ENCODE data around the gene MXD1. TPM values are rescaled to one million over a fixed set of nuclear protein-coding genes. Genes with fewer than 3 reads are reported as not detected.
"Not testable (repeated sequence)": the region's sequence is repeated elsewhere in the genome, so short reads cannot be mapped to it uniquely, and the experiment has no call there.

The MXD1 gene
- total RNA-seq, 1 experiment from 2014 or later: 6.5 TPM

DNA sequence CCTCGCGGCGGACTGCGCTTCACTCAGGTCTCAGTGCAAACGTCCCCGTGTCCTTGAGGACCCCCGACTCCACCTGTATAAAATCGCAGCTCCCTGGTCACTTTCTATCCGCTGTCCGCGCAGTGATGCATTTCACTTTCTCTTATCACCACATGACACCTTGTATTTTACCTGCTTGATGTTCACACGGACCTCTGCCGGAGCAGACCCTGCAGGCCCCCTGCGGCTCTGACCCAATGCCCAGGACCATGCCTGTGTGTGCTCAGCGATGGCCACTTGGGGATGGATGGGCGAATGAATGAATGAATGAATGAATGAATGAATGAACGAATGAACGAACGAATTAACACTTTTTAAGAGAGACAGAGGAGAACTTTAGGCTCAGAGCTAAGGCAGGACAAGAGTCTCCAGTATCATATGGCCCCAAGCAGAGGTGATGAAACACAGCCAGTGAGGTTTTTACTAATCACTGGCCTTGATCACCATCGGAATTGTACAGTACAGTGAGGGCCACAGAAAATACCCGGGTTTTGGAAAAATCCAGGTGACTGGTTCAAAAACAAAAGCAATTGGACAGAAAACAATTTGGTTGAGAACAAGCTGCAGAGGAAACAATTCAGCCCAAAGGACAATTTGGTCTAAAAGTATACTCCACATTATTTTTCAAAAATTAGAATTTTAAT lies 34.2 kb downstream of the MXD1 start:
- in situ Hi-C loops (cut with HindIII; ENCODE audit: low pct_unique_long_range_greater_than_20kb, low sequenced_read_pairs): no loop called here
- Histone ChIP-seq H3K9me3 (ENCODE audit: control insufficient read depth, insufficient read depth, low read depth, low read length) (no peaks in the 10 kb centered on the region), H3K36me3 (ENCODE audit: control insufficient read depth, insufficient read depth, low read length) (no peaks in the 10 kb centered on the region), H3K27me3 (ENCODE audit: control insufficient read depth, insufficient read depth, low read length) (no peaks in the 10 kb centered on the region), H3K4me3 (ENCODE audit: low read depth in 2 of 2, low read length in 2 of 2) (no peak overlapping the region), H3K27ac (ENCODE audit: low read length) (no peak overlapping the region), H3K4me1 (ENCODE audit: control insufficient read depth, insufficient read depth, low read length) (peaks cover 23% of the 10 kb centered on the region)
- intact Hi-C loops (cut with micrococcal nuclease; ENCODE audit: unreplicated experiment): no loop called here
- TF ChIP-seq, protein P1, sequence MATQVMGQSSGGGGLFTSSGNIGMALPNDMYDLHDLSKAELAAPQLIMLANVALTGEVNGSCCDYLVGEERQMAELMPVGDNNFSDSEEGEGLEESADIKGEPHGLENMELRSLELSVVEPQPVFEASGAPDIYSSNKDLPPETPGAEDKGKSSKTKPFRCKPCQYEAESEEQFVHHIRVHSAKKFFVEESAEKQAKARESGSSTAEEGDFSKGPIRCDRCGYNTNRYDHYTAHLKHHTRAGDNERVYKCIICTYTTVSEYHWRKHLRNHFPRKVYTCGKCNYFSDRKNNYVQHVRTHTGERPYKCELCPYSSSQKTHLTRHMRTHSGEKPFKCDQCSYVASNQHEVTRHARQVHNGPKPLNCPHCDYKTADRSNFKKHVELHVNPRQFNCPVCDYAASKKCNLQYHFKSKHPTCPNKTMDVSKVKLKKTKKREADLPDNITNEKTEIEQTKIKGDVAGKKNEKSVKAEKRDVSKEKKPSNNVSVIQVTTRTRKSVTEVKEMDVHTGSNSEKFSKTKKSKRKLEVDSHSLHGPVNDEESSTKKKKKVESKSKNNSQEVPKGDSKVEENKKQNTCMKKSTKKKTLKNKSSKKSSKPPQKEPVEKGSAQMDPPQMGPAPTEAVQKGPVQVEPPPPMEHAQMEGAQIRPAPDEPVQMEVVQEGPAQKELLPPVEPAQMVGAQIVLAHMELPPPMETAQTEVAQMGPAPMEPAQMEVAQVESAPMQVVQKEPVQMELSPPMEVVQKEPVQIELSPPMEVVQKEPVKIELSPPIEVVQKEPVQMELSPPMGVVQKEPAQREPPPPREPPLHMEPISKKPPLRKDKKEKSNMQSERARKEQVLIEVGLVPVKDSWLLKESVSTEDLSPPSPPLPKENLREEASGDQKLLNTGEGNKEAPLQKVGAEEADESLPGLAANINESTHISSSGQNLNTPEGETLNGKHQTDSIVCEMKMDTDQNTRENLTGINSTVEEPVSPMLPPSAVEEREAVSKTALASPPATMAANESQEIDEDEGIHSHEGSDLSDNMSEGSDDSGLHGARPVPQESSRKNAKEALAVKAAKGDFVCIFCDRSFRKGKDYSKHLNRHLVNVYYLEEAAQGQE (IDR thresholded peaks at IDR 0.05; ENCODE audit: insufficient read depth in 1 of 2, low read depth in 2 of 2, low read length in 1 of 2): no peak
- TF ChIP-seq POLR2AphosphoS5 (IDR thresholded peaks at IDR 0.05; ENCODE audit: low read depth, low read length) (no peak), SIN3A (IDR thresholded peaks at IDR 0.05; ENCODE audit: borderline replicate concordance, insufficient read depth, low read depth, low read length) (no peak), TCF7L2 (IDR thresholded peaks at IDR 0.05; ENCODE audit: low read depth, low read length) (no peak)
- TF ChIP-seq, protein P2, sequence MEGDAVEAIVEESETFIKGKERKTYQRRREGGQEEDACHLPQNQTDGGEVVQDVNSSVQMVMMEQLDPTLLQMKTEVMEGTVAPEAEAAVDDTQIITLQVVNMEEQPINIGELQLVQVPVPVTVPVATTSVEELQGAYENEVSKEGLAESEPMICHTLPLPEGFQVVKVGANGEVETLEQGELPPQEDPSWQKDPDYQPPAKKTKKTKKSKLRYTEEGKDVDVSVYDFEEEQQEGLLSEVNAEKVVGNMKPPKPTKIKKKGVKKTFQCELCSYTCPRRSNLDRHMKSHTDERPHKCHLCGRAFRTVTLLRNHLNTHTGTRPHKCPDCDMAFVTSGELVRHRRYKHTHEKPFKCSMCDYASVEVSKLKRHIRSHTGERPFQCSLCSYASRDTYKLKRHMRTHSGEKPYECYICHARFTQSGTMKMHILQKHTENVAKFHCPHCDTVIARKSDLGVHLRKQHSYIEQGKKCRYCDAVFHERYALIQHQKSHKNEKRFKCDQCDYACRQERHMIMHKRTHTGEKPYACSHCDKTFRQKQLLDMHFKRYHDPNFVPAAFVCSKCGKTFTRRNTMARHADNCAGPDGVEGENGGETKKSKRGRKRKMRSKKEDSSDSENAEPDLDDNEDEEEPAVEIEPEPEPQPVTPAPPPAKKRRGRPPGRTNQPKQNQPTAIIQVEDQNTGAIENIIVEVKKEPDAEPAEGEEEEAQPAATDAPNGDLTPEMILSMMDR (IDR thresholded peaks at IDR 0.05): no peak
- no peak for DNase-seq (ENCODE audit: low read depth, low spot score)
- no TSS peak for BruUV-seq (replicated peaks)
- CTCF ChIA-PET: no interaction called here
- POLR2A ChIA-PET: interaction anchor here (0.6 kb wide), 1 partner anchor 34 kb away, joined by 4 read pairs; the partner anchor contains the start of gene MXD1
- no peak for ATAC-seq

DNA sequence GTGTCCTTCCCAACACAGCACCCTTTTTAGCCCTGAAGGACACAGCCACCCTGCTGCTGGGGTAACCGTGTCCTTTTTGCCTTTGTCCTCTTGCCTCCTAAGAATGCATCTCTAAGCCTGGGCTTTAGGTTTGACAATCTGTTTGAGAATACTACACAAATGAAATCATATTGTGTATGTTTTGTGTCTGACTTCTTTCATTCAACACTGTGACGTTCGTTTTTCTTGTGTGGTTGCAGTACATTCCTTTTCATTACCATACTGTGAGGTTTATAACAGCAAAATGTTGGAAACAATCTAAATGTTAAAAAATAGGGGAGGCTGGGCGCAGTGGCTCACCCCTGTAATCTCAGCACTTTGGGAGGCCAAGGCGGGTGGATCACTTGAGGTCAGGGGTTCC lies 35.3 kb downstream of the MXD1 start:
- no peaks in the 10 kb centered on the region for H3K36me3 ChIP-seq (ENCODE audit: control insufficient read depth, insufficient read depth, low read length)
- no peaks in the 10 kb centered on the region for H3K27me3 ChIP-seq (ENCODE audit: control insufficient read depth, insufficient read depth, low read length)
- no peak for ATAC-seq
- POLR2A ChIA-PET: no interaction called here
- DNase-seq (ENCODE audit: low read depth, low spot score): no peak
- H3K4me3 ChIP-seq (ENCODE audit: low read depth in 2 of 2, low read length in 2 of 2): no peak overlapping the region
- in situ Hi-C loops (cut with HindIII; ENCODE audit: low pct_unique_long_range_greater_than_20kb, low sequenced_read_pairs) (no loop called here), intact Hi-C loops (cut with micrococcal nuclease; ENCODE audit: unreplicated experiment) (no loop called here)
- TF ChIP-seq, protein P1 (IDR thresholded peaks at IDR 0.05; ENCODE audit: insufficient read depth in 1 of 2, low read depth in 2 of 2, low read length in 1 of 2): no peak
- no peak for TF ChIP-seq TCF7L2 (IDR thresholded peaks at IDR 0.05; ENCODE audit: low read depth, low read length)
- TF ChIP-seq, protein P2 (IDR thresholded peaks at IDR 0.05): no peak
- TF ChIP-seq SIN3A (IDR thresholded peaks at IDR 0.05; ENCODE audit: borderline replicate concordance, insufficient read depth, low read depth, low read length): no peak
- no peak for TF ChIP-seq POLR2AphosphoS5 (IDR thresholded peaks at IDR 0.05; ENCODE audit: low read depth, low read length)
- H3K4me1 ChIP-seq (ENCODE audit: control insufficient read depth, insufficient read depth, low read length): peaks cover 23% of the 10 kb centered on the region
- CTCF ChIA-PET: no interaction called here
- peak overlapping the region; percentile 34; the same call in 1 of the 2 replicates for H3K27ac ChIP-seq (ENCODE audit: low read length)
- no TSS peak for BruUV-seq (replicated peaks)
- no peaks in the 10 kb centered on the region for H3K9me3 ChIP-seq (ENCODE audit: control insufficient read depth, insufficient read depth, low read depth, low read length)

DNA sequence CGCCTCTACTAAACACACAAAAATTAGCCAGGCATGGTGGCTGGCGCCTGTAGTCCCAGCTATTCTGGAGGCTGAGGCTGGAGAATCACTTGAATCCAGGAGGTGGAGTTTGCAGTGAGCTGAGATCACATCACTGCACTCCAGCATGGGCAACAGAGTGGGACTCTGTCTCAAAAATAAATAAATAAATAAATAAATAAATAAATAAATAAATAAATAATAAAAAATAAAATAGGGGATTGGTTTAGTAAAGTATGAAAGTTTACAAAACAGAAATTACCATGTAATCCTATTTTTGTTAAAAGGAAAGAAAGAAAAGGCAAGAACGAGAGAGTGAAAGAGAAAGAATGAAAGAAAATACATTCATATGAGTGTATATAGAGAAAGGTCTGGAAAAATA lies 35.8 kb downstream of the MXD1 start:
- H3K4me1 ChIP-seq (ENCODE audit: control insufficient read depth, insufficient read depth, low read length): peaks cover 23% of the 10 kb centered on the region
- POLR2A ChIA-PET; intact Hi-C loops (cut with micrococcal nuclease; ENCODE audit: unreplicated experiment); H3K9me3 ChIP-seq (ENCODE audit: control insufficient read depth, insufficient read depth, low read depth, low read length); CTCF ChIA-PET; H3K27me3 ChIP-seq (ENCODE audit: control insufficient read depth, insufficient read depth, low read length); H3K36me3 ChIP-seq (ENCODE audit: control insufficient read depth, insufficient read depth, low read length); BruUV-seq (replicated peaks); H3K27ac ChIP-seq (ENCODE audit: low read length); ATAC-seq; DNase-seq (ENCODE audit: low read depth, low spot score); in situ Hi-C loops (cut with HindIII; ENCODE audit: low pct_unique_long_range_greater_than_20kb, low sequenced_read_pairs); H3K4me3 ChIP-seq (ENCODE audit: low read depth in 2 of 2, low read length in 2 of 2): not testable (repeated sequence)
